ENCODE measurements around the gene C4orf54.

GRCh38 chr4:99654361-99654761 lies 3.3 kb downstream of the C4orf54 start:
- TF ChIP-seq EZH2 (IDR thresholded peaks at IDR 0.05; ENCODE audit: low read depth, low read length, severe bottlenecking) (no peak), TBP (IDR thresholded peaks at IDR 0.05; ENCODE audit: low read depth, low read length) (no peak), POLR2AphosphoS5 (IDR thresholded peaks at IDR 0.05; ENCODE audit: low read depth, low read length) (no peak), CTCF (IDR thresholded peaks at IDR 0.05; ENCODE audit: control extremely low read depth in 1 of 3, insufficient read depth in 1 of 3, low read depth in 1 of 3, low read length in 3 of 3) (no peak), ATF2 (IDR thresholded peaks at IDR 0.05; ENCODE audit: low read length) (no peak), POLR2A (IDR thresholded peaks at IDR 0.05; ENCODE audit: control extremely low read depth in 1 of 2, low read depth in 2 of 2, low read length in 2 of 2) (no peak), USF2 (IDR thresholded peaks at IDR 0.05; ENCODE audit: low read length) (no peak)
